Neuronal stem cell (in vitro differentiated cells): Measurements from ENCODE around the gene WNT3.
A peak's percentile ranks its signal among the peaks of the same experiment; 100 is the strongest.

Source experiments
- DNase-seq: peaks from one replicate; pipeline ENCODE4 v3.0.0-alpha.2; 2013; ENCODE audit warnings: low spot score
- H2AFZ ChIP-seq: one replicate; pipeline ENCODE4 v1.6.1; 2013; ENCODE audit warnings: mild to moderate bottlenecking, low read length, inconsistent platforms
- H2AK5ac ChIP-seq: 2 replicates; pipeline ENCODE4 v1.6.1; 2013; ENCODE audit warnings: low read depth, mild to moderate bottlenecking, inconsistent platforms, low read length, moderate library complexity, mixed read lengths
- H2BK120ac ChIP-seq: 2 replicates; pipeline ENCODE4 v1.6.1; 2013; ENCODE audit warnings: low read depth, mild to moderate bottlenecking, inconsistent platforms, low read length, moderate library complexity, mixed read lengths
- H2BK12ac ChIP-seq: one replicate; pipeline ENCODE4 v1.6.1; 2013; ENCODE audit warnings: low read length, inconsistent platforms
- H2BK15ac ChIP-seq: 2 replicates; pipeline ENCODE4 v1.6.1; 2013; ENCODE audit warnings: mild to moderate bottlenecking, low read length, inconsistent platforms, mixed read lengths
- H2BK5ac ChIP-seq: one replicate; pipeline ENCODE4 v1.6.1; 2013; ENCODE audit warnings: inconsistent platforms, mild to moderate bottlenecking, low read length, moderate library complexity
- H3K14ac ChIP-seq: one replicate; pipeline ENCODE4 v1.6.1; 2013; ENCODE audit warnings: low read length, inconsistent platforms
- H3K18ac ChIP-seq: 2 replicates; pipeline ENCODE4 v1.6.1; 2013; ENCODE audit warnings: low read length, inconsistent platforms
- H3K23ac ChIP-seq: 2 replicates; pipeline ENCODE4 v1.6.1; 2013; ENCODE audit warnings: low read depth, mild to moderate bottlenecking, mixed read lengths, low read length, inconsistent platforms; ENCODE audit not compliant: poor library complexity
- H3K27ac ChIP-seq: replicated peaks from 3 replicates; pipeline ENCODE4 v1.5.1; 2013; ENCODE audit warnings: low read length, inconsistent platforms
- H3K27me3 ChIP-seq, 3 experiments: 2 replicates each; pipeline ENCODE4 v1.6.1; 2013; ENCODE audit warnings: low read length in 3 of 3, mild to moderate bottlenecking in 2 of 3, inconsistent platforms in 1 of 3, low read depth in 1 of 3, mixed read lengths in 1 of 3, moderate library complexity in 1 of 3; ENCODE audit not compliant: control insufficient read depth in 3 of 3, insufficient read depth in 3 of 3
- H3K36me3 ChIP-seq, 2 donors: replicated peaks in 1 of 2; 2 replicates each; pipeline ENCODE4 v1.6.1; 2013; ENCODE audit warnings: low read length in 2 of 2; ENCODE audit not compliant: control insufficient read depth in 2 of 2, insufficient read depth in 2 of 2
- H3K4ac ChIP-seq: 2 replicates; pipeline ENCODE4 v1.6.1; 2013; ENCODE audit warnings: inconsistent platforms, mild to moderate bottlenecking, low read length, moderate library complexity
- H3K4me1 ChIP-seq, 2 donors: 1 replicate in 1 of 2; 2 replicates in 1 of 2; pipeline ENCODE4 v1.6.1; 2013; ENCODE audit warnings: low read length in 2 of 2, low read depth in 1 of 2; ENCODE audit not compliant: control insufficient read depth in 2 of 2, insufficient read depth in 1 of 2
- H3K4me2 ChIP-seq: one replicate; pipeline ENCODE4 v1.6.1; 2013; ENCODE audit warnings: mild to moderate bottlenecking, low read length, inconsistent platforms; ENCODE audit not compliant: insufficient read depth, poor library complexity, severe bottlenecking
- H3K4me3 ChIP-seq, 2 donors: 2 replicates each; pipeline ENCODE4 v1.5.1; 2013; ENCODE audit warnings: low read length in 2 of 2, mild to moderate bottlenecking in 2 of 2, inconsistent platforms in 1 of 2, moderate library complexity in 1 of 2
- H3K79me1 ChIP-seq: one replicate; pipeline ENCODE4 v1.6.1; 2013; ENCODE audit warnings: low read depth, mild to moderate bottlenecking, inconsistent platforms, low read length, moderate library complexity
- H3K9ac ChIP-seq: one replicate; pipeline ENCODE4 v1.6.1; 2013; ENCODE audit warnings: mild to moderate bottlenecking, low read depth, low read length, inconsistent platforms; ENCODE audit not compliant: poor library complexity
- H3K9me3 ChIP-seq, 2 donors: replicated peaks in 1 of 2; 2 replicates each; pipeline versions ENCODE3 to v1.6.1; 2013; ENCODE audit warnings: low read length in 2 of 2, mild to moderate bottlenecking in 2 of 2, inconsistent platforms in 1 of 2, low read depth in 1 of 2, mixed read lengths in 1 of 2, moderate library complexity in 1 of 2; ENCODE audit not compliant: control insufficient read depth in 2 of 2, insufficient read depth in 1 of 2
- H4K8ac ChIP-seq: one replicate; pipeline ENCODE4 v1.6.1; 2013; ENCODE audit warnings: low read depth, mild to moderate bottlenecking, inconsistent platforms, low read length, moderate library complexity
- H4K91ac ChIP-seq: one replicate; pipeline ENCODE4 v1.6.1; 2013; ENCODE audit warnings: low read length, low read depth, mild to moderate bottlenecking, inconsistent platforms; ENCODE audit not compliant: poor library complexity
- WGBS, 2 donors: extraction: QIAGEN DNeasy Blood & Tissue Kit; methylation state at CpG; one replicate each; pipeline ENCODE4 v1.1.7; 2013; ENCODE audit warnings: missing lambda C conversion rate in 2 of 2, mixed read lengths in 1 of 2; ENCODE audit not compliant: insufficient read length in 2 of 2, insufficient replicate concordance in 1 of 2; ENCODE audit errors: extremely low coverage in 2 of 2; 5-methylcytosine and 5-hydroxymethylcytosine counted together

The WNT3 gene

DNA sequence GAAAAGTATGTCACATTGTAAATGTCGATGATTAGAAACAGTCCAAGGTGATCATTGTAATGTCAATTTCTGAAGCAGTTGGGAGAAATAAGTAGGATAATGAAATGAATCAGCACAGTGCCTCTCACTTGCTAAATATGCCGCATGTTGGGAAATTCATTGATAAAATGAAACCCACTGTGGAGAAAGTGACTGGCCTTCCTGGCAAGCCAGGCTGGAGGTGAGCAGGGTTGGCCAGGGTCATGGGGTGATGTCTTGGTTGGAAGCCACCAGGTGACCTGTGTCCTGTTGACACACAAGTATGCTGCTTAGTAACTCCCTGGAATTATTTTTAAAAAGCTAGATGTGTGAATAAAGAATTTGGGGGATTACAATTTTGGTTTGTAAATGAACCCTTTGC lies 18.0 kb upstream of the WNT3 start:
- no peak overlapping the region for H2BK12ac ChIP-seq
- H2BK120ac ChIP-seq: no peak overlapping the region
- H3K27me3 ChIP-seq: peaks cover 0 to 45% (median 5%) of the 10 kb centered on the region in 3 experiments
- no peaks in the 10 kb centered on the region for H3K36me3 ChIP-seq
- no peak overlapping the region for H3K4me2 ChIP-seq
- no peak overlapping the region for H2BK5ac ChIP-seq
- no peak overlapping the region for H3K27ac ChIP-seq
- no peak for DNase-seq
- H2AK5ac ChIP-seq: no peak overlapping the region
- H4K91ac ChIP-seq: no peak overlapping the region
- no peak overlapping the region for H3K4me3 ChIP-seq
- H2AFZ ChIP-seq: peak overlapping the region; percentile 51
- no CpG with 5 or more reads among the region's 2 CpGs for WGBS, 2 donors
- H3K4me1 ChIP-seq: peaks cover 16 to 29% of the 10 kb centered on the region in 2 donors
- no peaks in the 10 kb centered on the region for H3K79me1 ChIP-seq
- no peak overlapping the region for H3K23ac ChIP-seq
- H3K14ac ChIP-seq: no peak overlapping the region
- no peak overlapping the region for H4K8ac ChIP-seq
- H3K18ac ChIP-seq: no peak overlapping the region
- no peak overlapping the region for H3K9ac ChIP-seq
- H2BK15ac ChIP-seq: no peak overlapping the region
- H3K4ac ChIP-seq: no peak overlapping the region
- H3K9me3 ChIP-seq: peaks cover 3 to 4% of the 10 kb centered on the region in 2 donors

DNA sequence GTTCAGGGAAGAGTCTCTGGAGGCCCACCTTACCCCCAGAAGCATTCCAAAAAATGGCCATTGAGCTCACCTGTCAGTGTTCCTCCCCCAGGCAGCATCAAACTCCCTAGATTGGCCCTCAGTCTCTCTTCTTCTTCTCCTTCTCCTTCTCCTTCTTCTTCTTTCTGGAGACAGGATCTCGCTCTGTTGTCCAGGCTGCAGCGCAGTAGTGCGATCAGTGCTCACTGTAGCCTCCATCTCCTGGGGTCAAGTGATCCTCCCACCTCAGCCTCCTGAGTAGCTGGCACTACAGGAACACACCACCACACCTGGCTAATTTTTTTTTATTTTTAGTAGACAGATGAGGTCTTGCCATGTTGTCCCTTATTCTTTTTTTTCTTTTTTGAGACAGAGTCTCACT lies 16.4 kb upstream of the WNT3 start:
- Histone ChIP-seq H4K8ac (no peak overlapping the region), H3K14ac (no peak overlapping the region), H3K9ac (no peak overlapping the region), H3K4me3 (no peak overlapping the region), H2BK12ac (no peak overlapping the region), H3K18ac (no peak overlapping the region), H3K36me3 (no peaks in the 10 kb centered on the region), H3K4me1 (peaks cover 16 to 38% of the 10 kb centered on the region in 2 donors), H2BK5ac (no peak overlapping the region), H3K4me2 (no peak overlapping the region), H2AFZ (no peak overlapping the region), H3K27ac (no peak overlapping the region), H3K9me3 (no peaks in the 10 kb centered on the region), H3K4ac (no peak overlapping the region), H3K23ac (no peak overlapping the region), H3K27me3 (peaks cover 0 to 53% (median 7%) of the 10 kb centered on the region in 3 experiments), H2BK15ac (no peak overlapping the region), H3K79me1 (no peaks in the 10 kb centered on the region), H4K91ac (no peak overlapping the region), H2AK5ac (no peak overlapping the region), H2BK120ac (no peak overlapping the region)
- no CpG with 5 or more reads among the region's 3 CpGs for WGBS, 2 donors
- DNase-seq: no peak

DNA sequence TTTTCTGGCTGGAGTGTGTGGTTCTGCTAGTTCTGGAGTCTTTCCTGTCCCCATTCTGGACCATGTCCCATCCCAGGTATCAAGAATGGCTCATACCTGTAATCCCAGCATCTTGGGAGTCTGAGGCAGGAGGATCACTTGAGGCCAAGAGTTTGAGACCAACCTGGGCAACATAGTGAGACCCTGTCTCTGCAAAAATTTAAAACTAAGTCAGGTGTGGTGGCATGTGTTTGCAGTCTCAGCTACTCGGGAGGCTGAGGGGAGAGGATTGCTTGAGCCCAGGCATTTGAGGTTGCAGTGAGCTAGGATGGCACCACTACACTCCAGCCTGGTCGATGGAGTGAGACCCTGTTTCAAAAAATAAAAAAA lies 15.3 kb upstream of the WNT3 start:
- Histone ChIP-seq H3K4ac (no peak overlapping the region), H2BK120ac (no peak overlapping the region), H2BK12ac (no peak overlapping the region), H3K18ac (peak overlapping the region; percentile 53), H3K27me3 (peaks cover 0 to 62% (median 7%) of the 10 kb centered on the region in 3 experiments), H3K79me1 (no peaks in the 10 kb centered on the region), H3K4me2 (no peak overlapping the region), H3K9ac (no peak overlapping the region), H3K4me3 (no peak overlapping the region), H3K9me3 (no peaks in the 10 kb centered on the region), H3K14ac (no peak overlapping the region), H3K23ac (no peak overlapping the region), H3K36me3 (no peaks in the 10 kb centered on the region), H2AK5ac (peak overlapping the region; percentile 30), H3K27ac (no peak overlapping the region), H4K91ac (no peak overlapping the region), H2BK15ac (no peak overlapping the region), H2AFZ (peak overlapping the region; percentile 69), H3K4me1 (peaks cover 16 to 38% of the 10 kb centered on the region in 2 donors), H2BK5ac (no peak overlapping the region), H4K8ac (no peak overlapping the region)
- DNase-seq: no peak
- WGBS, 2 donors: no CpG with 5 or more reads among the region's 2 CpGs

DNA sequence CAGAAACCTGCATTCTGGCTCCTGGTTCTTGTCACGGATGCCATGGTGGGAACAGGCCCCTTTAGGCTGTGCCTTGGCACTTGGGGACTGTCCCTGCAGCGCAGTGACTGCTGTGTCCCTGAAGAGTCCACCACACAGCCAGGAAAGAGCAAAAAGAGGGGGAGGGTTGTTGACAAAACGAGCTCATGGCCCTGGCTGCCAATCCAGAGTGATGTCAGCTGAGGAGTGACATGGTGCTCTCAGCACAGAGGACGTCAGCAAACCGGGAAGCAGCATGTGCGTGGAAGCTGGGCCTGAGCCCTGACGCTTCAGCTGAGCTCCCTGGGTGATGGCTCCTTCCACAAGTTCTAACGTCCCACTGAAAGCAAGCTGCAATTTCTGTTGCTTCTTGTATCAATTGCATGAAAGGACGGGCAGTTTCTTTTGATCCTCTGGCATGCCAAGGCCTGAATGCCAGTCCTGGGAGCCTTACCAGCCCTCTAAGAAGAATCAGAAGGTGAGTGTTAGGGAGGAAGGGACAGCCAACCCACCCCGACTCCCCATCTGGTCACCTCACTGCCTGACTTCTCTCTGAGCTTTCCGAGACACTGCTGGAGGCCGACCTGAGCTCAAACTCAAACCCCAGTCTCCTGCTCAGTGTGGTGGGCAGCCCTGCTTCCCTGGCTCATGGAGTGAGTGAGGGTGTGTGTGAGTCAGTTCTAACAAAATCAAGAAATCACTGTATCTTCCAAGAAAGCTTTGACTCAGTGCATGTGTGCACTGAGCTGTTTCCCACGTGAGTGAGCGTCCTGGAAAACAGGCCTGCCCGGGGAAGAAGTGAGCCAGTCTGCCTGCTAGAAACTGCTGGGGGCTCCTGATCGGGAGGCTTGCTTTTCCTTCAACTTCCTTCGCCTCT lies 14.7 kb upstream of the WNT3 start:
- no peak overlapping the region for H2BK12ac ChIP-seq
- H3K4me3 ChIP-seq: peak overlapping the region in 1 of 2 donors; percentile 38
- H3K4me1 ChIP-seq: peaks cover 16 to 38% of the 10 kb centered on the region in 2 donors
- H3K18ac ChIP-seq: peak overlapping the region; percentile 88
- no peak overlapping the region for H2BK120ac ChIP-seq
- peak overlapping the region; percentile 69 for H2AFZ ChIP-seq
- no peaks in the 10 kb centered on the region for H3K9me3 ChIP-seq
- no peak overlapping the region for H2BK15ac ChIP-seq
- peak overlapping the region; percentile 54 for H3K4me2 ChIP-seq
- H3K36me3 ChIP-seq: no peaks in the 10 kb centered on the region
- no peak overlapping the region for H3K4ac ChIP-seq
- no peak for DNase-seq
- peak overlapping the region; percentile 23 for H2AK5ac ChIP-seq
- no peak overlapping the region for H4K8ac ChIP-seq
- WGBS, 2 donors: no CpG with 5 or more reads among the region's 17 CpGs
- H3K9ac ChIP-seq: no peak overlapping the region
- H3K14ac ChIP-seq: no peak overlapping the region
- H3K27me3 ChIP-seq: peaks cover 0 to 67% (median 7%) of the 10 kb centered on the region in 3 experiments
- H4K91ac ChIP-seq: no peak overlapping the region
- H3K23ac ChIP-seq: no peak overlapping the region
- H3K27ac ChIP-seq: no peak overlapping the region
- H2BK5ac ChIP-seq: peak overlapping the region; percentile 40
- H3K79me1 ChIP-seq: no peaks in the 10 kb centered on the region
